ENCODE measurements around the gene SLC35E4.

- no peak for TF ChIP-seq CTCF (IDR thresholded peaks at IDR 0.05; ENCODE audit: low read depth, low read length)
- TF ChIP-seq EZH2phosphoT487 (IDR thresholded peaks at IDR 0.05; ENCODE audit: low read depth), result no peak
These were observed 17.8 kb upstream of the SLC35E4 start for GRCh38 chr22:30617819-30618218.
